NCI-H2107 treated with DMSO at 0.1 percent for 48 hours (cell line): Measurements from ENCODE around the gene CAPN11.
"Not testable (repeated sequence)": the region's sequence is repeated elsewhere in the genome, so short reads cannot be mapped to it uniquely, and the experiment has no call there.

Experiments used
- DNase-seq: peaks from one replicate; lab custom pipeline; 2025; ENCODE audit not compliant: unreplicated experiment; lab: John Stamatoyannopoulos, UW

Gene CAPN11

GRCh38 chr6:44179648-44180047 lies 21.0 kb downstream of the CAPN11 start:
- no peak for DNase-seq

- DNase-seq = no peak
Observed at GRCh38 chr6:44180406-44180805, 21.8 kb downstream of the CAPN11 start.

GRCh38 chr6:44180886-44181285 lies 22.3 kb downstream of the CAPN11 start:
- no peak for DNase-seq

- DNase-seq = not testable (repeated sequence)
Observed at GRCh38 chr6:44181784-44182183, 23.2 kb downstream of the CAPN11 start.

- no peak for DNase-seq
Observed at GRCh38 chr6:44182911-44183390, 24.3 kb downstream of the CAPN11 start.

GRCh38 chr6:44183783-44184182 lies 25.2 kb downstream of the CAPN11 start:
- no peak for DNase-seq

- DNase-seq = not testable (repeated sequence)
Observed at GRCh38 chr6:44185356-44185755, 26.7 kb downstream of the CAPN11 start.

- DNase-seq = no peak
Observed at GRCh38 chr6:44185953-44186634, 27.5 kb downstream of the CAPN11 start.

- no peak for DNase-seq
Observed at GRCh38 chr6:44186635-44187025, 28.0 kb downstream of the CAPN11 start.

- no peak for DNase-seq
Observed at GRCh38 chr6:44188819-44189218, 30.2 kb downstream of the CAPN11 start.

- no peak for DNase-seq
Observed at GRCh38 chr6:44189257-44189656, 30.6 kb downstream of the CAPN11 start.

GRCh38 chr6:44190715-44191114 lies 32.1 kb downstream of the CAPN11 start:
- no peak for DNase-seq

GRCh38 chr6:44192428-44193041 lies 33.9 kb downstream of the CAPN11 start:
- DNase-seq = no peak

- DNase-seq = no peak
Observed at GRCh38 chr6:44193307-44193910, 34.8 kb downstream of the CAPN11 start.

- DNase-seq = no peak
Observed at GRCh38 chr6:44194326-44194725, 35.7 kb downstream of the CAPN11 start.

GRCh38 chr6:44196351-44196750 lies 37.7 kb downstream of the CAPN11 start:
- not testable (repeated sequence) for DNase-seq

GRCh38 chr6:44198684-44199083 lies 40.1 kb downstream of the CAPN11 start:
- no peak for DNase-seq

- DNase-seq = no peak
Observed at GRCh38 chr6:44199883-44200282, 41.3 kb downstream of the CAPN11 start.

- DNase-seq = no peak
Observed at GRCh38 chr6:44201200-44201599, 42.6 kb downstream of the CAPN11 start.

GRCh38 chr6:44201638-44202303 lies 43.2 kb downstream of the CAPN11 start:
- no peak for DNase-seq

- DNase-seq = no peak
Observed at GRCh38 chr6:44202332-44202971, 43.8 kb downstream of the CAPN11 start.
